H9 (cell line): ENCODE data around the gene BCAS3. TPM values are rescaled to one million over a fixed set of nuclear protein-coding genes. Genes with fewer than 3 reads are reported as not detected.

Source experiments
- DNase-seq: peaks from one replicate; pipeline ENCODE4 v3.0.0-alpha.2; 2017
- H2AFZ ChIP-seq: one replicate; pipeline ENCODE4 v1.6.1; 2013; ENCODE audit warnings: mild to moderate bottlenecking, low read length, control low read depth, moderate library complexity
- H2AK5ac ChIP-seq: 2 replicates; pipeline ENCODE4 v1.6.1; 2013; ENCODE audit warnings: low read length, control low read depth, mixed read lengths; ENCODE audit not compliant: insufficient read length
- H2BK120ac ChIP-seq: one replicate; pipeline ENCODE4 v1.6.1; 2013; ENCODE audit warnings: low read depth, mild to moderate bottlenecking, low read length, control low read depth, inconsistent platforms; ENCODE audit not compliant: poor library complexity, severe bottlenecking
- H2BK12ac ChIP-seq: 2 replicates; pipeline ENCODE4 v1.6.1; 2013; ENCODE audit warnings: low read length, control low read depth, mixed read lengths, low read depth; ENCODE audit not compliant: insufficient read length
- H2BK15ac ChIP-seq: 2 replicates; pipeline ENCODE4 v1.6.1; 2013; ENCODE audit warnings: low read depth, low read length, control low read depth
- H2BK20ac ChIP-seq: one replicate; pipeline ENCODE4 v1.6.1; 2013; ENCODE audit warnings: low read depth, mild to moderate bottlenecking, low read length, control low read depth, inconsistent platforms; ENCODE audit not compliant: poor library complexity, severe bottlenecking
- H2BK5ac ChIP-seq: 2 replicates; pipeline ENCODE4 v1.6.1; 2013; ENCODE audit warnings: low read length, control low read depth, mixed read lengths; ENCODE audit not compliant: insufficient read length
- H3K14ac ChIP-seq: 2 replicates; pipeline ENCODE4 v1.6.1; 2013; ENCODE audit warnings: low read length, control low read depth; ENCODE audit not compliant: insufficient read depth
- H3K18ac ChIP-seq: 2 replicates; pipeline ENCODE4 v1.6.1; 2013; ENCODE audit warnings: low read depth, mild to moderate bottlenecking, mixed read lengths, low read length, control low read depth; ENCODE audit not compliant: insufficient read length
- H3K23ac ChIP-seq: 2 replicates; pipeline ENCODE4 v1.6.1; 2013; ENCODE audit warnings: low read length, control low read depth, mixed read lengths, low read depth; ENCODE audit not compliant: insufficient read length
- H3K23me2 ChIP-seq: 2 replicates; pipeline ENCODE4 v1.6.1; 2013; ENCODE audit warnings: low read depth, mild to moderate bottlenecking, mixed read lengths, low read length, control low read depth; ENCODE audit not compliant: insufficient read length, poor library complexity, severe bottlenecking
- H3K27ac ChIP-seq: 2 replicates; pipeline ENCODE4 v1.5.1; 2013; ENCODE audit warnings: low read length, control low read depth, mixed read lengths, low read depth; ENCODE audit not compliant: insufficient read length
- H3K27me3 ChIP-seq: 2 replicates; pipeline ENCODE4 v1.6.1; 2013; ENCODE audit warnings: low read length, control low read depth, inconsistent platforms; ENCODE audit not compliant: insufficient read depth
- H3K4ac ChIP-seq: 2 replicates; pipeline ENCODE4 v1.6.1; 2013; ENCODE audit warnings: low read depth, mild to moderate bottlenecking, control low read depth, inconsistent platforms, low read length, moderate library complexity
- H3K4me1 ChIP-seq: 2 replicates; pipeline ENCODE4 v1.6.1; 2013; ENCODE audit warnings: low read length, control low read depth, inconsistent platforms; ENCODE audit not compliant: insufficient read depth
- H3K4me2 ChIP-seq: 2 replicates; pipeline ENCODE4 v1.6.1; 2013; ENCODE audit warnings: low read length, control low read depth, mixed read lengths; ENCODE audit not compliant: insufficient read length, insufficient read depth
- H3K56ac ChIP-seq: 2 replicates; pipeline ENCODE4 v1.6.1; 2013; ENCODE audit warnings: low read depth, mild to moderate bottlenecking, mixed read lengths, low read length, control low read depth; ENCODE audit not compliant: insufficient read length
- H3K79me1 ChIP-seq: 2 replicates; pipeline ENCODE4 v1.6.1; 2013; ENCODE audit warnings: low read depth, mild to moderate bottlenecking, moderate library complexity, low read length, control low read depth, inconsistent platforms; ENCODE audit not compliant: insufficient read depth, poor library complexity, severe bottlenecking
- H3K79me2 ChIP-seq: 2 replicates; pipeline ENCODE4 v1.6.1; 2013; ENCODE audit warnings: low read length, control low read depth, inconsistent platforms; ENCODE audit not compliant: insufficient read depth
- H3K9ac ChIP-seq: 2 replicates; pipeline ENCODE4 v1.6.1; 2013; ENCODE audit warnings: low read length, control low read depth, mixed read lengths; ENCODE audit not compliant: insufficient read length; ENCODE audit errors: extremely low read depth
- H3K9me3 ChIP-seq: one replicate; pipeline ENCODE4 v1.6.1; 2013; ENCODE audit warnings: low read depth, low read length, inconsistent platforms; ENCODE audit not compliant: control insufficient read depth
- H3T11ph ChIP-seq: one replicate; pipeline ENCODE4 v1.6.1; 2013; ENCODE audit warnings: mild to moderate bottlenecking, low read length, control low read depth, inconsistent platforms
- H4K20me1 ChIP-seq: one replicate; pipeline ENCODE4 v1.6.1; 2013; ENCODE audit not compliant: control insufficient read depth, insufficient read length, insufficient read depth
- H4K5ac ChIP-seq: 2 replicates; pipeline ENCODE4 v1.6.1; 2013; ENCODE audit warnings: low read depth, mild to moderate bottlenecking, mixed read lengths, low read length, control low read depth; ENCODE audit not compliant: insufficient read length
- H4K8ac ChIP-seq: replicated peaks from 2 replicates; pipeline ENCODE4 v1.6.1; 2013; ENCODE audit warnings: low read length, control low read depth, mixed read lengths, low read depth; ENCODE audit not compliant: insufficient read length
- H4K91ac ChIP-seq: 2 replicates; pipeline ENCODE4 v1.6.1; 2013; ENCODE audit warnings: low read depth, mild to moderate bottlenecking, moderate library complexity, mixed read lengths, low read length, control low read depth; ENCODE audit not compliant: insufficient read length
- H3K27ac Mint-ChIP-seq, 3 experiments: 2 replicates in 2 of 3; 3 replicates in 1 of 3; pipeline ENCODE4 v1.8.0; 2020 to 2021; ENCODE audit warnings: mixed read lengths in 3 of 3, mild to moderate bottlenecking in 1 of 3, moderate library complexity in 1 of 3
- H3K27me3 Mint-ChIP-seq: 2 replicates; pipeline ENCODE4 v1.8.0; 2021; ENCODE audit warnings: low read depth, mild to moderate bottlenecking, moderate library complexity, mixed read lengths
- H3K36me3 Mint-ChIP-seq, 3 experiments: 2 replicates in 2 of 3; 3 replicates in 1 of 3; pipeline ENCODE4 v1.8.0; 2020 to 2021; ENCODE audit warnings: low read depth in 3 of 3, mixed read lengths in 3 of 3; ENCODE audit not compliant: insufficient read depth in 1 of 3
- H3K4me1 Mint-ChIP-seq, 2 experiments: 2 replicates each; pipeline ENCODE4 v1.8.0; 2020; ENCODE audit warnings: mixed read lengths in 2 of 2
- H3K4me3 Mint-ChIP-seq, 2 experiments: 2 replicates in 1 of 2; 3 replicates in 1 of 2; pipeline ENCODE4 v1.8.0; 2020 to 2021; ENCODE audit warnings: mild to moderate bottlenecking in 2 of 2, mixed read lengths in 2 of 2, moderate library complexity in 1 of 2
- H3K9me3 Mint-ChIP-seq, 2 experiments: 2 replicates in 1 of 2; 3 replicates in 1 of 2; pipeline ENCODE4 v1.8.0; 2020; ENCODE audit warnings: mild to moderate bottlenecking in 2 of 2, mixed read lengths in 2 of 2, moderate library complexity in 1 of 2
- WGBS: extraction: QIAGEN DNeasy Blood & Tissue Kit; methylation state at CpG from one replicate; pipeline ENCODE4 v1.1.7; 2013; ENCODE audit warnings: missing lambda C conversion rate, low lambda C conversion rate, mixed read lengths; ENCODE audit not compliant: insufficient read length; ENCODE audit errors: extremely low coverage; 5-methylcytosine and 5-hydroxymethylcytosine counted together
- total RNA-seq: library from RNA; stranded (reverse); gene quantifications from 2 replicates; pipeline ENCODE4 v1.2.1, GENCODE V29; 2021
- TF ChIP-seq, protein P1 (sequence below): fragments of 200-600 bp; sonication (generic); conservative IDR thresholded peaks from 3 replicates; pipeline ENCODE4 v1.8.0; 2021; ENCODE audit warnings: antibody characterized with exemption, mild to moderate bottlenecking

Gene BCAS3
- total RNA-seq, 1 experiment from 2014 or later: 22.4 TPM

DNA sequence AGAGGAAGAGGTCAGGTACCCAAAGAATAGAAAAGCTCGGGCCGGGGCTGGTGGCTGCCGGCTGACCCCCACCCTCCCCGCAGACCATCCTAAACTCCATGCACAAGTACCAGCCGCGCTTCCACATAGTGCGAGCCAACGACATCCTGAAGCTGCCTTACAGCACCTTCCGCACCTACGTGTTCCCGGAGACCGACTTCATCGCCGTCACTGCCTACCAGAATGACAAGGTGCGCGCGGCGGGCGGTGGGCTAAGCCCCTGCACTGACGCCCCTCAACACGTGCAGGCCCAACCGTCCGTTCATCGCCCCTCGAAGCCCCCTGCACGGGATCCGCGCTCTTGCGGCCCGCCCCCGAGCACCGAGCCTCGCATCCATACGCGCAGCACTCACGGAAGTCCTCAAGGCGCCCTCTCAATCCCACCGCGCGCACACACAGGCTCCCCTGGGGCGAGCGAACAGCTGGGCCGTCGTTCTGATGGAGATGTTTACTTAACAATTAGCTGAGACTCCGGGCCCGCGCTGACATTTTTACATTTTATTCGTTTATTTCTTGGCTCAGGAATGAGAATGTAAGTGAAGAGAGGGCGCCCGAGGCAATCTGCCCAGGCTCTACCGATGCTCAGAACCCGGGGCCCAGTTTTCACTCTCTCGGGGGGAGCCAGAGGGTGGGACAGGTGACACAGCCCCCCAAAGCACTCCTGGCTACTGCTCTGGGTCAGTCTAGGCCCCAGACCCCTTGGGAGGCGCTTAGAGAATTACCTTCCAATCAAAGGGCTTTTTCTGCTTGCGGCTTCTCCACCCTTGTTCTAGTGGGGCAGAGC is 725.5 kb downstream of the BCAS3 start:
- no peaks in the 10 kb centered on the region for H3K36me3 Mint-ChIP-seq
- no CpG with 5 or more reads among the region's 55 CpGs for WGBS
- H3K4me3 Mint-ChIP-seq: peak overlapping the region in 1 of 2 experiments; percentile 37; a peak in 3 of 5 replicates

More for the DNA sequence above, 725.5 kb downstream of the BCAS3 start:
- H3K23me2 ChIP-seq: peaks cover 6% of the 10 kb centered on the region
- H4K5ac ChIP-seq: no peak overlapping the region
- H2BK120ac ChIP-seq: no peak overlapping the region
- no peaks in the 10 kb centered on the region for H3K79me1 ChIP-seq
- H3K56ac ChIP-seq: no peak overlapping the region
- H3K9me3 ChIP-seq: no peaks in the 10 kb centered on the region
- peaks cover 93% of the 10 kb centered on the region for H3K27me3 ChIP-seq
- no peak overlapping the region for H3K18ac ChIP-seq
- no peak overlapping the region for H2AFZ ChIP-seq
- no peak overlapping the region for H2BK15ac ChIP-seq
- Mint-ChIP-seq H3K27me3 (peaks cover 97% of the 10 kb centered on the region), H3K4me1 (peaks cover 21 to 25% of the 10 kb centered on the region in 2 experiments), H3K27ac (no peak overlapping the region), H3K9me3 (peaks cover 0 to 5% of the 10 kb centered on the region in 2 experiments; a peak in 3 of 5 replicates)
- H3K79me2 ChIP-seq: no peaks in the 10 kb centered on the region
- no peak overlapping the region for H2BK12ac ChIP-seq
- H3K27ac ChIP-seq: no peak overlapping the region
- no peak overlapping the region for H3K9ac ChIP-seq
- no peak overlapping the region; the same call in 1 of the 2 replicates for H3K14ac ChIP-seq
- no peak overlapping the region for H4K91ac ChIP-seq
- H2AK5ac ChIP-seq: no peak overlapping the region
- TF ChIP-seq, protein P1, sequence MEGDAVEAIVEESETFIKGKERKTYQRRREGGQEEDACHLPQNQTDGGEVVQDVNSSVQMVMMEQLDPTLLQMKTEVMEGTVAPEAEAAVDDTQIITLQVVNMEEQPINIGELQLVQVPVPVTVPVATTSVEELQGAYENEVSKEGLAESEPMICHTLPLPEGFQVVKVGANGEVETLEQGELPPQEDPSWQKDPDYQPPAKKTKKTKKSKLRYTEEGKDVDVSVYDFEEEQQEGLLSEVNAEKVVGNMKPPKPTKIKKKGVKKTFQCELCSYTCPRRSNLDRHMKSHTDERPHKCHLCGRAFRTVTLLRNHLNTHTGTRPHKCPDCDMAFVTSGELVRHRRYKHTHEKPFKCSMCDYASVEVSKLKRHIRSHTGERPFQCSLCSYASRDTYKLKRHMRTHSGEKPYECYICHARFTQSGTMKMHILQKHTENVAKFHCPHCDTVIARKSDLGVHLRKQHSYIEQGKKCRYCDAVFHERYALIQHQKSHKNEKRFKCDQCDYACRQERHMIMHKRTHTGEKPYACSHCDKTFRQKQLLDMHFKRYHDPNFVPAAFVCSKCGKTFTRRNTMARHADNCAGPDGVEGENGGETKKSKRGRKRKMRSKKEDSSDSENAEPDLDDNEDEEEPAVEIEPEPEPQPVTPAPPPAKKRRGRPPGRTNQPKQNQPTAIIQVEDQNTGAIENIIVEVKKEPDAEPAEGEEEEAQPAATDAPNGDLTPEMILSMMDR: no peak
- H4K20me1 ChIP-seq: peaks cover 2% of the 10 kb centered on the region
- H3K4me2 ChIP-seq: peak overlapping the region; percentile 30
- H2BK20ac ChIP-seq: no peak overlapping the region
- H4K8ac ChIP-seq: no peak overlapping the region
- no peak overlapping the region for H3K4ac ChIP-seq
- H2BK5ac ChIP-seq: no peak overlapping the region
- no peak overlapping the region for H3T11ph ChIP-seq
- H3K4me1 ChIP-seq: no peaks in the 10 kb centered on the region
- DNase-seq: peak; percentile 82
- no peak overlapping the region for H3K23ac ChIP-seq
